ENCODE results near the gene SEC16B. TPM values are rescaled to one million over a fixed set of nuclear protein-coding genes. Genes with fewer than 3 reads are reported as not detected.
A peak's percentile ranks its signal among the peaks of the same experiment; 100 is the strongest.

SEC16B gene
- total and polyA plus RNA-seq, 4 donors: 2.5 to 3.9 (median 3.3) TPM

DNA sequence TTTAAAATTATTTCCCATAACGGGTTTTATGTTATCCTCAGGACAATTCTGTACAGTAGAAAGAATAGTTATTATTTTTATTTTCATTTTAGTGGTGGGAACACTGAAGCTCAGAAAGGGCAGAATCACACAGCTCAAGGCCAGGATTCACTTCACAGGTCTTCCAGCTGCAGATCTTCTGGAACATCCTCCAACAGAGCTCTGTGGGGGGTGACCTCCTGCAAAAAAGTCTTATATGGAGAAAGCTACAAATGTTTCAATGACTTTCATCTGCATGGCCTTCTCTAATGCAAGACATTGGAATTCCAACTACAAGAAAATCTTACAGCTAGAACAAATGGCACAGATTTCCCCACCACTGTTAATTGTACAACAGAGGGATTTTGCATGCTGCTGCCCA, 64.2 kb downstream of the SEC16B start:
- no CpG with 5 or more reads among the region's 1 CpG for WGBS (ENCODE audit: insufficient coverage)
- Histone ChIP-seq H3K4me1 (ENCODE audit: control insufficient read depth, insufficient read depth, low read length) (peaks cover 5% of the 10 kb centered on the region), H3K4me3 (ENCODE audit: low read depth, low read length) (no peak overlapping the region), H3K36me3 (ENCODE audit: control insufficient read depth, insufficient read depth, low read length) (no peaks in the 10 kb centered on the region), H3K27ac (ENCODE audit: low read depth, low read length) (no peak overlapping the region), H3K27me3 (ENCODE audit: control insufficient read depth, insufficient read depth, low read length) (no peaks in the 10 kb centered on the region), H3K9me3 (ENCODE audit: control insufficient read depth, insufficient read depth, low read length) (no peaks in the 10 kb centered on the region)
- DNase-seq (ENCODE audit: low read depth in 4 of 6, low spot score in 6 of 6): peak in 1 of 6 donors; percentile 46

DNA sequence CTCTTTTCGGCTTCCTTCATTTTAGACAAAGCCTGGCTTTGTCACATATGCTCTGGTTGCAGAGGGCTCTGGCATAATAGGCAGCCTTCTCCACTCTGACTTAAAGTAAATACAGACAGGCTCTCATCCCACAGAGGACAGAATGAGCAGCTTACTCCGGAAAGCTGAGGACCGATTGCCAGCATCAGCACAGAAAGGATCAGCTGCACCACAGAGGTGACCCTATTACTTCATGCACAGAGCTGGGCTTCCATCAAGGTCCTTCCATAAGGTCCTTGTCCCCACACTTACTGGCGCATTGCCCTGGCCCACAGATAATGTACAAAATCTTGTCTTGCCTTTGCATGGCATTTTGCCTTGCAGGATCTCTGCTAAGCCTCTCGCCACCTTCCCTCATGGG, 67.6 kb downstream of the SEC16B start:
- no peaks in the 10 kb centered on the region for H3K36me3 ChIP-seq (ENCODE audit: control insufficient read depth, insufficient read depth, low read length)
- DNase-seq (ENCODE audit: low read depth in 4 of 6, low spot score in 6 of 6): peak in 3 of 6 donors; percentile 26 to 67 (median 66)
- H3K27me3 ChIP-seq (ENCODE audit: control insufficient read depth, insufficient read depth, low read length): no peaks in the 10 kb centered on the region
- H3K27ac ChIP-seq (ENCODE audit: low read depth, low read length): peak overlapping the region; percentile 10
- H3K9me3 ChIP-seq (ENCODE audit: control insufficient read depth, insufficient read depth, low read length): no peaks in the 10 kb centered on the region
- H3K4me1 ChIP-seq (ENCODE audit: control insufficient read depth, insufficient read depth, low read length): peaks cover 10% of the 10 kb centered on the region
- H3K4me3 ChIP-seq (ENCODE audit: low read depth, low read length): no peak overlapping the region
- WGBS (ENCODE audit: insufficient coverage): 50% methylated on average over 5 of the region's 5 CpGs

DNA sequence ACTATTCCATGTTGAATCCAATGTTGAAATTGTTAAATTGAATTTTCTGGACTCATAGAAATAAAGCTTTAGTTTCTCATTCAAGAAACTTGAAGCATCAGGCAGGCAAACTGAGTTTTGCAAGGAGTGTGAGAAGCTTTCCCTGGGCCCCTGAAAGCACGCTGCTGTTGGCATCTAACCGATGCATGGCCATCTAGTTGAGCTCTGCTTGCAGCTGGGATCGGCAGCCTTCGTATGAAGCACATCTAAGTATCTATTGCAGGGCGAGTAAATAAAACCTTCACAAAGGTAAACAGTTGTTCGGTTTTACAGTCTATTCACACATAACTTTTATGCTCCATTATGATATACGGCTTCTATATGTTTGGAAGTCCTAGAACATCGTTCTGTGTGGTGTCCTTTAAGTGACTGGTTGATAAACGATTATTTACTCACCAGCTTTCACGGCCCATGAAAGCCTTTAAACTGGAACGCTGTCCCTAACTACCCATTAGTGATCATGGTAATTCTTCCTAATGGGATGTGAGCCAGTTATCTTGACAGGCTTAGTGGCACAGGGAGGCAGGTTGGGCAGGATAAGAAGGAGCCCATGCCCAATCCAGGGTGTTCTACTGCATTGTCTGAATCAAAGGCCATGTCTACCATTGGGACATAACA, 71.7 kb downstream of the SEC16B start:
- Histone ChIP-seq H3K27me3 (ENCODE audit: control insufficient read depth, insufficient read depth, low read length) (no peaks in the 10 kb centered on the region), H3K9me3 (ENCODE audit: control insufficient read depth, insufficient read depth, low read length) (no peaks in the 10 kb centered on the region), H3K4me3 (ENCODE audit: low read depth, low read length) (no peak overlapping the region), H3K4me1 (ENCODE audit: control insufficient read depth, insufficient read depth, low read length) (peaks cover 11% of the 10 kb centered on the region), H3K36me3 (ENCODE audit: control insufficient read depth, insufficient read depth, low read length) (no peaks in the 10 kb centered on the region), H3K27ac (ENCODE audit: low read depth, low read length) (no peak overlapping the region)
- WGBS (ENCODE audit: insufficient coverage): 58% methylated on average over 3 of the region's 11 CpGs
- peak in 1 of 6 donors; percentile 66 for DNase-seq (ENCODE audit: low read depth in 4 of 6, low spot score in 6 of 6)

DNA sequence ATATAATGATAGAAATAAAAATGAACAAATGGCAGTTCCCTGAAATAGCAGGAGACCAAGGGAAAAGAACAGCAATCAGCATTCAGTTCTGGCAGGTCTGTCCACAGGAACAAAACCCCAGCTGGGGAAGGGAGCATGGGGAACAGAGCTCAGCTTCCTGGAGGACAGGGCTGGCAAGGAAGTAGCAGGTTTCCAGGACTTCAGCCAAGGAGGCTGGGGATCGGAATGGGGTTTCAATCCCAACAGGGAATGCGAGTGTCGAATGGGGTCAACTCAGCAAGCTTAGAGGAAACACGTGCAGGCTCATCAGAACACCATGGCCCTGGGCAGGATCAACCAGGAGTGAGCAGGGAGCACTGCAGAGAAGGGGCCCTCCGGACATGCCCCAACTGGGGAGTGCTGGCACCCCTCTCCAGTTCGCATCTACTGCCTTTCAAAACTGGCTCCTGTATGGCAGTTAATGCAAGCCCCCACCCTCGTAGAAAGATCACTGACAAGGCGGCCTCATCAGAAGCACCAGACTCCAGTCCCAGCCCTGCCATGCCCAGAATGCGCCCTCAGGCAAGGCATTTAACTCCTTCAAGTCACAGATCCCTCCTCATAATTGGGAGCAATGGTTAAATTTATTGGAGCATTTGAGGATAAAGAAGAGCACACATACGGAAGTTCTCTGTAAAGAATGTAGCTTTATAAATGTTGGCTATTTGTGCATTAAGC, 72.4 kb downstream of the SEC16B start:
- Histone ChIP-seq H3K36me3 (ENCODE audit: control insufficient read depth, insufficient read depth, low read length) (no peaks in the 10 kb centered on the region), H3K9me3 (ENCODE audit: control insufficient read depth, insufficient read depth, low read length) (peaks cover under 1% of the 10 kb centered on the region), H3K4me3 (ENCODE audit: low read depth, low read length) (no peak overlapping the region), H3K4me1 (ENCODE audit: control insufficient read depth, insufficient read depth, low read length) (peaks cover 10% of the 10 kb centered on the region), H3K27me3 (ENCODE audit: control insufficient read depth, insufficient read depth, low read length) (no peaks in the 10 kb centered on the region), H3K27ac (ENCODE audit: low read depth, low read length) (no peak overlapping the region)
- DNase-seq (ENCODE audit: low read depth in 4 of 6, low spot score in 6 of 6): no peak
- WGBS (ENCODE audit: insufficient coverage): 78% methylated on average over 9 of the region's 10 CpGs

Small RNA genes lying within 50 kb of the gene (small RNA-seq; reads per million reads assigned to genes)
- not detected for gene AL359075.1 (ENCODE audit: low replicate concordance)

Other genes with a start within 250 kb of the SEC16B start
- 10 to 100 TPM; 30.1 to 32.6 TPM for gene RASAL2, start 124.0 kb upstream of the SEC16B start, total RNA-seq
- 10 to 100 TPM; 21.6 to 27.3 TPM for gene RASAL2, start 124.0 kb upstream of the SEC16B start, polyA plus RNA-seq (ENCODE audit: insufficient read length in 2 of 2)

Data from spinal cord (tissue), 10 donors.